ENCODE measurements around the gene GNB1. TPM values are rescaled to one million over a fixed set of nuclear protein-coding genes. Genes with fewer than 3 reads are reported as not detected.

Gene GNB1
- total and polyA plus RNA-seq, 9 of the 15 experiments (the other 6 are each of a cell fraction or from before 2014, with no cell fraction given): 34.3 to 388 (median 114) TPM

- TF ChIP-seq ZNF253 (CRISPR knock-in tag; conservative IDR thresholded peaks at IDR 0.05) (no peak), POLR3G (IDR thresholded peaks at IDR 0.05; ENCODE audit: extremely low read depth, insufficient read length, insufficient replicate concordance) (no peak), ARNT (IDR thresholded peaks at IDR 0.05) (no peak), TAF1 (IDR thresholded peaks at IDR 0.05; ENCODE audit: control insufficient read depth, extremely low read depth, insufficient read depth, low read length, severe bottlenecking) (no peak), ATF3 (IDR thresholded peaks at IDR 0.05) (no peak), ATF3 (CRISPR knock-in tag; conservative IDR thresholded peaks at IDR 0.05) (no peak), CBX8 (IDR thresholded peaks at IDR 0.05; ENCODE audit: borderline replicate concordance, extremely low read depth, low read depth, low read length, poor library complexity, severe bottlenecking) (no peak), E2F6 (IDR thresholded peaks at IDR 0.05; ENCODE audit: borderline replicate concordance in 1 of 2, extremely low read depth in 1 of 2, insufficient read depth in 1 of 2, insufficient read length in 1 of 2, low read depth in 1 of 2, low read length in 1 of 2, poor library complexity in 1 of 2, severe bottlenecking in 1 of 2) (peak; percentile 52 to 72), ZNF586 (CRISPR knock-in tag; conservative IDR thresholded peaks at IDR 0.05) (no peak), SMAD4 (CRISPR knock-in tag; conservative IDR thresholded peaks at IDR 0.05) (no peak), XRCC3 (IDR thresholded peaks at IDR 0.05) (no peak), BCOR (IDR thresholded peaks at IDR 0.05) (no peak), MITF (IDR thresholded peaks at IDR 0.05) (no peak), ZNF3 (CRISPR knock-in tag; IDR thresholded peaks at IDR 0.05) (no peak), ZZZ3 (IDR thresholded peaks at IDR 0.05) (no peak), RCOR1 (IDR thresholded peaks at IDR 0.05; ENCODE audit: borderline replicate concordance in 1 of 2, low read depth in 2 of 2, low read length in 2 of 2) (no peak), ZNF589 (CRISPR knock-in tag; IDR thresholded peaks at IDR 0.05; ENCODE audit: low read depth) (no peak; the same call in 1 of the 2 replicates), ZNF445 (CRISPR knock-in tag; IDR thresholded peaks at IDR 0.05; ENCODE audit: low read depth) (no peak), ZC3H4 (CRISPR knock-in tag; IDR thresholded peaks at IDR 0.05; ENCODE audit: borderline replicate concordance) (no peak), ZNF512 (tag; IDR thresholded peaks at IDR 0.05) (no peak), BMI1 (IDR thresholded peaks at IDR 0.05; ENCODE audit: low read length) (no peak), RBM22 (IDR thresholded peaks at IDR 0.05; ENCODE audit: low read depth, low read length, poor library complexity, severe bottlenecking) (no peak)
- TF ChIP-seq, protein P1, sequence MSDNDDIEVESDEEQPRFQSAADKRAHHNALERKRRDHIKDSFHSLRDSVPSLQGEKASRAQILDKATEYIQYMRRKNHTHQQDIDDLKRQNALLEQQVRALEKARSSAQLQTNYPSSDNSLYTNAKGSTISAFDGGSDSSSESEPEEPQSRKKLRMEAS (CRISPR knock-in tag; IDR thresholded peaks at IDR 0.05): peak; percentile 74
Observed at GRCh38 chr1:1891349-1892078, 627 bp upstream of the GNB1 start (continued).
